AG09319 (cell line): Measurements from ENCODE around the gene SRP19.

Source experiments
- DNase-seq: peaks from one replicate; pipeline ENCODE4 v3.0.0-alpha.2; 2010; ENCODE audit warnings: low read depth; ENCODE audit errors: extremely low read depth
- TF ChIP-seq, protein P1 (sequence below): IDR thresholded peaks from 2 replicates; pipeline ENCODE4 v1.5.1; 2011; ENCODE audit warnings: low read depth, mild to moderate bottlenecking, inconsistent platforms, low read length, moderate library complexity

Gene SRP19

DNA sequence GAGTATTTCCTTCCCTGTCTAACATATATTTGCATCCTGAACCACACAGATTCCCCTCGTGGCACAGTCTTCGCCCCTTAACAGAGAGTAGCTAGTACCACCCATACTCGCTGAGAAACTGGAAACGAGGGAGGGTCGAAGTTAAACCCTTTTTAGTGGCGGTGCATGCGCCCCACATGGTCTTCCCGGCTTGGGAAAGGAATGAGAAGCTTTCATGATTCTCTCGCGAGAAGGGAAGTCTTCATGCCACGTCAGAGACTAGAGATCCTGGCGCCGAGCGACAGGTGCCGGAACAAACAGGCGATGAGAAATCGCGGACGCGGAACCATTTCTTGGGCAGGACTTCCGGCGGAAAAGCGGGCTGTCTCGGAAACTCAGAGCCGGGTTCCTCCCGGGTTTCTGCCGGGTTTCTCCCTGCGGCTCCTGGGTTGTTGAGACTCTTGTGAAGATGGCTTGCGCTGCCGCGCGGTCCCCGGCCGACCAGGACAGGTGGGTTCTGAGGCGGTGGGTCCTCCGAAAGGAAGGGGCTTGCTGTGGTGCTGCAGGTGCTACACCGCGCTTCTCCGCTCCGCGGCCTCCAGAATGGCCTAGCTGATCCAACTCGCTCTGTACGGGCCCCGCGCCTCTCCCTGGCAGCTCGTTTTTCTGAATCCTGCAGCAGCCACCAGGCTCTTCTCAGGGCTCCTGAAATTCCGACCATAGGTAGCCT is at the start of gene SRP19:
Gene SRP19 (plus strand): TSS at position 359 of the 709 bp plus-strand sequence. CDS start 90 bp downstream, at position 449.
- peak; percentile 95 for DNase-seq
- TF ChIP-seq, protein P1, sequence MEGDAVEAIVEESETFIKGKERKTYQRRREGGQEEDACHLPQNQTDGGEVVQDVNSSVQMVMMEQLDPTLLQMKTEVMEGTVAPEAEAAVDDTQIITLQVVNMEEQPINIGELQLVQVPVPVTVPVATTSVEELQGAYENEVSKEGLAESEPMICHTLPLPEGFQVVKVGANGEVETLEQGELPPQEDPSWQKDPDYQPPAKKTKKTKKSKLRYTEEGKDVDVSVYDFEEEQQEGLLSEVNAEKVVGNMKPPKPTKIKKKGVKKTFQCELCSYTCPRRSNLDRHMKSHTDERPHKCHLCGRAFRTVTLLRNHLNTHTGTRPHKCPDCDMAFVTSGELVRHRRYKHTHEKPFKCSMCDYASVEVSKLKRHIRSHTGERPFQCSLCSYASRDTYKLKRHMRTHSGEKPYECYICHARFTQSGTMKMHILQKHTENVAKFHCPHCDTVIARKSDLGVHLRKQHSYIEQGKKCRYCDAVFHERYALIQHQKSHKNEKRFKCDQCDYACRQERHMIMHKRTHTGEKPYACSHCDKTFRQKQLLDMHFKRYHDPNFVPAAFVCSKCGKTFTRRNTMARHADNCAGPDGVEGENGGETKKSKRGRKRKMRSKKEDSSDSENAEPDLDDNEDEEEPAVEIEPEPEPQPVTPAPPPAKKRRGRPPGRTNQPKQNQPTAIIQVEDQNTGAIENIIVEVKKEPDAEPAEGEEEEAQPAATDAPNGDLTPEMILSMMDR, result no peak; the same call in none of the 2 replicates

DNA sequence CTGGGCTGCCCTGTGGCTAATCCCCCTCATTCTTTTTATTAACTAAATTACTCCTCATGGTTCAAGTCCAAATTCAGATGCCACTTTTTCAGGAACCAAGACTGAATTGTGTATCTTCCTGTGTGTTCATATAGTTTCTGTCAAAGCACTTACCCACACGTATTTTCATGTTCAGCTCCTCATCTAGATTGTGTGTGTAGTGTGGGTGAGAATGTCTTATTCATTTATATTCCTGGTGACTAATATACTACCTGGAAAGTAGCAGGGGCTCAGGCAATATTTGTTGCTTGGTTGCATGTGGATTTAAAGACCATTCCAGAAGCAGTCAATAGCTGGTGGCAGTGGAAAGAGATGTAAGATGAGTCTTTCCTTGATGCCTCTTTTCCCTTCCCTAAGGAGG is 48.5 kb upstream of the SRP19 start:
- no peak for DNase-seq
- TF ChIP-seq, protein P1, result no peak

DNA sequence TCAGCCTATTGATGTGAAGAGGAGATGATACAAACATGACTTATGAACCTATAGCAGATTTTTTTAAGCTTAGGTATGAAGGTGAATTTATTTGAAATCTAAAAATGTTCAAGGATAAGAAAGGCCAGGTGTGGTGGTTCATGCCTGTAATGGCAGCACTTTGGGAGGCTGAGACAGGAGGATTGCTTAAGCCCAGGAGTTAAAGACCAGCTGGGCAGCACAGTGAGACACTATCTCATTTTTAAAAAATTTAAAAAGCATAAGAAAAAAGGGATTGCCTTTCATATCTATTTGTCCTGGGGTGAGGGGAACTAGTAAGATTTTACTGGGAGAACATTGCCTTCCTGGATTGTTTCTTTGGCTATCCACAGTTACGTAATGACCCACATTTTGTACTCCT is 40.8 kb upstream of the SRP19 start:
- TF ChIP-seq, protein P1, result no peak
- DNase-seq, result no peak

DNA sequence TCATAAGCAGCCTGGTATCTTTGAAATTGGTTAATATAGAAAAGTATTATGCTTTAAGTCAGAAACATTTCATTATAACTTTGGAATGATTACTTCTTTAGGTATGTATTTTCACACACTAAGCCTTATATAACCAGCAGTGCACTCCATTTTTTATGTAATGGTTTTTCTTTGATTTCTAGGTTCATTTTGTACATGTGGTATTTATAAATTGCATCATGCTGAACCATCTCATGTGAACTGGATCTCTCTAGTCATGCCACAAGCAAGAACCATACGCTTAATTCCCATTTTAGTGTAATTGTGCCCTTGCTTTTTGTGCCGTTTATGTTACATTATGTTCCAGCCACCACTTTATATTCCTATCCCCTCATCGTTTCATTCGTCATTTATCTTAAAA is 38.6 kb upstream of the SRP19 start:
- TF ChIP-seq, protein P1, result no peak
- DNase-seq, result peak; percentile 7

DNA sequence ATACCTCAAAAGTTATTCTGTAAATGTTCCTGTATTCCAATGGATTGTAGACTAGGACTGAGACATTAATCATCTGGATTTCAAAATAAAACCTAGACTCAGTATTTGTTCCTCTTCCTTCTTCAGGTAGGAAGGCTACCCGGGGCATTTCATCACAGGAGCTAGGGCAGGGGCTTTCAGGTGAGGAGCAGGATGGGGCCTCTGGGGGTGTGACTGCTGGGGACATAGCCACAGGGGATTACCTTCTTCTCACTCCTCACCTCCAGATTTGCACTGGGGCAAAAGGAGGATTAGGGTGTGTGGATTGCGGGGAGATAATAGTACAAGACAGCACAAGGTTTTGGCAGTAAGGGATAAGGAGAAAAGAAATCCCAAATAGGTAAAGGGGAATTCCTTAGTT is 37.9 kb upstream of the SRP19 start:
- DNase-seq, result no peak
- TF ChIP-seq, protein P1, result no peak

DNA sequence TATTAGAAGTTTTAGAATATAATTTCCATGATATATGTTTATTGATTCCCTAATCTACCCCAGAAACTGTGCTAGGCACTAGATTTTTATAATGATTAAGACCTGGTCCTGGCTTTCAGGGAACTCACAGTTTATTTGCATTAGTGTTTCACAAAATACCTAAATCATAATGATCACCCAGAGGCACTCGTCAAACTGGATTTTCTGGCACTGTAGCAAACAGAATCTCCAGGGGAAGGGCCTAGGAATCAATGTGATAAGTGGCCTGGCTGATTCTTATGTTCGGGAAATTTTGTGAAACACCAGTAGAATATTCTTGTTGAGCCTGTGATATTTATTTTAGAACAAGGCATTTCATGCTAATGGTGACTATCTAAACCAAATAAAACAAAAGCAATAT is 37.4 kb upstream of the SRP19 start:
- no peak for DNase-seq
- TF ChIP-seq, protein P1, result no peak

DNA sequence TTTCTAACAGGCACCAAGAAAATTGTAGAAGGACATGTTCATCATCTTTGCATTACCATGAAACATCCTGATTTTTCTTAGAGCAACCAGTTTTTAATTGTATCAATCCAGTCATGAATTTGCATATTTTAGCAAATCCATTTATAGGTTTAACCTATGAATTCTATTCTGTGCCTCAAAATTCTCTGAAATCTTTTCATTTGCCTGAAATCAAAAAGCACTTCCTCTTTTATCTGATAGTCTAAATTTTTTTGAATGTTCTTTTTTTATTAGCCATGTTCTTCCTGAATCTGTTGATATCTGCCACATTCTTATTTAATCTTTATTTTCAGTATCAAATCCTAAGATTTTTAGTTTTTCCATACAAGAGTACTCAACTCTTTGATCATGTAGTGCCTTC is 36.9 kb upstream of the SRP19 start:
- DNase-seq, result no peak
- TF ChIP-seq, protein P1, result no peak
